GM12892 (cell line): ENCODE data around the gene EPHB2.

Source experiments
- POLR2A ChIP-seq: IDR thresholded peaks from 2 replicates; pipeline ENCODE4 v1.6.1; 2011; ENCODE audit warnings: low read depth, low read length, control low read depth
- POLR2AphosphoS5 ChIP-seq: IDR thresholded peaks from 2 replicates; pipeline ENCODE4 v1.6.1; 2011; ENCODE audit warnings: low read depth, low read length, control low read depth

- TF ChIP-seq POLR2A (no peak), POLR2AphosphoS5 (no peak)
Measured at GRCh38 chr1:22761821-22762220, 51.2 kb downstream of the EPHB2 start.
